GM12801 (cell line): ENCODE data around the gene NR6A1.

ENCODE experiments used
- TF ChIP-seq, protein P1 (sequence below): IDR thresholded peaks from one replicate; pipeline ENCODE4 v1.5.1; 2011; ENCODE audit warnings: control low read depth; ENCODE audit not compliant: insufficient read length; ENCODE audit errors: extremely low read depth

The NR6A1 gene

GRCh38 chr9:124779368-124780059 is 8.4 kb upstream of the NR6A1 start:
- TF ChIP-seq, protein P1, sequence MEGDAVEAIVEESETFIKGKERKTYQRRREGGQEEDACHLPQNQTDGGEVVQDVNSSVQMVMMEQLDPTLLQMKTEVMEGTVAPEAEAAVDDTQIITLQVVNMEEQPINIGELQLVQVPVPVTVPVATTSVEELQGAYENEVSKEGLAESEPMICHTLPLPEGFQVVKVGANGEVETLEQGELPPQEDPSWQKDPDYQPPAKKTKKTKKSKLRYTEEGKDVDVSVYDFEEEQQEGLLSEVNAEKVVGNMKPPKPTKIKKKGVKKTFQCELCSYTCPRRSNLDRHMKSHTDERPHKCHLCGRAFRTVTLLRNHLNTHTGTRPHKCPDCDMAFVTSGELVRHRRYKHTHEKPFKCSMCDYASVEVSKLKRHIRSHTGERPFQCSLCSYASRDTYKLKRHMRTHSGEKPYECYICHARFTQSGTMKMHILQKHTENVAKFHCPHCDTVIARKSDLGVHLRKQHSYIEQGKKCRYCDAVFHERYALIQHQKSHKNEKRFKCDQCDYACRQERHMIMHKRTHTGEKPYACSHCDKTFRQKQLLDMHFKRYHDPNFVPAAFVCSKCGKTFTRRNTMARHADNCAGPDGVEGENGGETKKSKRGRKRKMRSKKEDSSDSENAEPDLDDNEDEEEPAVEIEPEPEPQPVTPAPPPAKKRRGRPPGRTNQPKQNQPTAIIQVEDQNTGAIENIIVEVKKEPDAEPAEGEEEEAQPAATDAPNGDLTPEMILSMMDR, result no peak

DNA sequence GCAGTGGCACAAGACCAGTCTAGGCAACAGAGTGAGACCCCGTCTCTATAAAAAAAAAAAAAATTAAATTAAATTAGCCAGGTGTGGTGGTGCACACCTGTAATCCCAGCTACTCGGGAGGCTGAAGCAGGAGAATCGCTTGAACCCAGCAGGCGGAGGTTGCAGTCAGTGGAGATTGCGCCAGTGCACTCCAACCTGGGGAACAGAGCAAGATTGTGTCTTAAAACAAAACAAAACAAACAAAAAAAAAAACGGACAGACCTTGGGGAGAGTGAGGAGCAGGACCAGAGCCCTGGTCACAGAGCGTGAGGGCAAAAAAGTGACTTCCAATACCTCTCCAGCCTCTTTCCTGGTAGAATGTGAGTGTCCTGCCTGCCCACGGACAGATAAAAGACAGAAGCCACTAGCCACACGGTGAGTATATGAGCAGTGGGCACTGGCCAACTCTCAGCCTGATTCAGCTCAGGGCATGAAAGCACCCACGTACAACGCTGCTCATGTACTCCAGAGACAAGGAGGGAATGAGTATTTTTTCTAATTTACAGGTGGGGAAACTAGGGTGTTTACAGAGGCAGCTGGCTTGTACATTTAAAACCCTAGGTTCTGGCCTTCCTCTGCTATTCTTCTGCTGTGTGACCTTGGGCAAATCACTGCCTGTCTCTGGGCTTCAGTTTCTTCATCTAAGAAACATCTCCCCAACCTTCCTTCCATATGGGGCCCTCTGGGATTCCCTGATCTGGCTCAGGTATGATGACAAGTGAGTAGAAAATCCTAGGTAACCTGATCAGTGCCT is 7.7 kb upstream of the NR6A1 start:
- TF ChIP-seq, protein P1, result no peak

GRCh38 chr9:124776954-124777648 is 6.0 kb upstream of the NR6A1 start, which contains the start of gene OLFML2A:
Gene OLFML2A (plus strand): TSS chr9:124777133. CDS start chr9:124777271, 138 bp downstream.
- TF ChIP-seq, protein P1, result no peak

GRCh38 chr9:124776618-124776953 is 5.5 kb upstream of the NR6A1 start:
- TF ChIP-seq, protein P1, result no peak

DNA sequence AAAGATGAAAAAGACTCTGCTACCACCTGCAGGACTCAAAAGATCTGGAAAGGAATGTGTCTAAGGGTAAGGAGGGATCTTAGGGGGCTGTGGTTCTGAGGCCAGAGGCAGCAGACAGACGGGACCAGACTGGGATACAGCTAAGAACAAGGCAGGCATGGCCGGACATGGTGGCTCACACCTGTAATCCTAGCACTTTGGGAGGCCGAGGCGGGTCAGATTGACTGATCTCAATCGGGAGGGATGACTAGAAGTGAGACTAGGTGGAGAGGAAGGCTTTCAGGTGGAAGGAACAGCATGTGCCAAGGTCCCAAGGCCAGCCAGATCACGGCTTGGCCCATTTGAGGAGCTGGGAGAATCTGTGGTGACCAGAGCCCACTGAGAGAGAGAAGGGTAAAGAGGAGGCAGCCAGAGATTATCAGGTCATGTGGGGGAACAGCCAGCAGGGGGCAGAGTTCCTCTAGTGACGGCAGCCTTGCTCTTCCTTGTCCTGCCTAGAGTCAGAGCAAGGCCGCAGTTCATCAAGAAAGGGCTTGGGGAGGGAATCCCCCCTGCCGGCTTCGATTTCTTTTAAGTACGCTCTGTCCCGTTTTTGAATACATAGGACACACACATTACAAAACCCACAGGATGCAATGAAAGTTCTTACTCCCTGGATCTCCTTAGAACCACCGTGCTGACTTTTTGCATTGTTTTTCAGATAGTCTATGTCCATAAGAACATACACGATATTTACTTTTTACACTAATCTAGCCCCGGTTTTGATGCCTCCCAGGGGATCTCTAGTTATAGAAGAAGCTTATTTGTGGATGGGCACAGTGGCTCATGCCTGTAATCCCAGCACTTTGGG is 3.2 kb upstream of the NR6A1 start:
- TF ChIP-seq, protein P1, result no peak

GRCh38 chr9:124773473-124774128 is 2.5 kb upstream of the NR6A1 start:
- TF ChIP-seq, protein P1, result no peak
